Hypothalamus (tissue), 51 donors: ENCODE measurements around the gene HTR3B.
"Not testable (repeated sequence)": the region's sequence is repeated elsewhere in the genome, so short reads cannot be mapped to it uniquely, and the experiment has no call there.

Source experiments
- DNase-seq, 51 donors: peaks; one replicate each; lab custom pipeline; 2025; lab: John Stamatoyannopoulos, UW

Gene HTR3B

GRCh38 chr11:113937918-113938317 is 33.3 kb downstream of the HTR3B start:
- no peak for DNase-seq

- DNase-seq, result no peak
Observed at GRCh38 chr11:113942256-113942655, 37.7 kb downstream of the HTR3B start.

- not testable (repeated sequence) for DNase-seq
Observed at GRCh38 chr11:113946162-113946561, 41.6 kb downstream of the HTR3B start.

GRCh38 chr11:113947994-113948393 is 43.4 kb downstream of the HTR3B start:
- DNase-seq, result no peak

GRCh38 chr11:113949891-113950290 is 45.3 kb downstream of the HTR3B start:
- DNase-seq, result no peak

GRCh38 chr11:113951537-113951936 is 46.9 kb downstream of the HTR3B start:
- DNase-seq, result no peak

GRCh38 chr11:113952070-113952469 is 47.5 kb downstream of the HTR3B start:
- no peak for DNase-seq

- no peak for DNase-seq
Observed at GRCh38 chr11:113952588-113952987, 48.0 kb downstream of the HTR3B start.

- no peak for DNase-seq
Observed at GRCh38 chr11:113954235-113954634, 49.6 kb downstream of the HTR3B start.

GRCh38 chr11:113956986-113957385 is 52.4 kb downstream of the HTR3B start:
- no peak for DNase-seq

GRCh38 chr11:113960702-113961330 is 56.2 kb downstream of the HTR3B start:
- no peak for DNase-seq

- no peak for DNase-seq
Observed at GRCh38 chr11:113967361-113967760, 62.8 kb downstream of the HTR3B start.

- no peak for DNase-seq
Observed at GRCh38 chr11:113971506-113972195, 67.1 kb downstream of the HTR3B start.

- peak in 1 of 51 donors; percentile 5 for DNase-seq
Observed at GRCh38 chr11:113974741-113975470, 70.3 kb downstream of the HTR3B start, which contains the start of gene HTR3A. Gene HTR3A, plus strand, starts transcription at chr11:113975108. Its CDS starts 218 bp downstream, at chr11:113975326.

GRCh38 chr11:113977071-113977490 is 72.5 kb downstream of the HTR3B start:
- DNase-seq, result no peak

- DNase-seq, result no peak
Observed at GRCh38 chr11:113977701-113978100, 73.1 kb downstream of the HTR3B start.

- DNase-seq, result no peak
Observed at GRCh38 chr11:113979431-113979830, 74.8 kb downstream of the HTR3B start.

GRCh38 chr11:113980785-113981184 is 76.2 kb downstream of the HTR3B start:
- no peak for DNase-seq

- DNase-seq, result no peak
Observed at GRCh38 chr11:113982306-113982705, 77.7 kb downstream of the HTR3B start.

- no peak for DNase-seq
Observed at GRCh38 chr11:113984781-113985180, 80.2 kb downstream of the HTR3B start.

- DNase-seq, result no peak
Observed at GRCh38 chr11:113985906-113986305, 81.3 kb downstream of the HTR3B start.
